Activated naive CD4-positive, alpha-beta T cell treated with anti-CD3 and anti-CD28 coated beads for 36 hours (primary cell): Measurements from ENCODE around the gene POMGNT2. TPM values are rescaled to one million over a fixed set of nuclear protein-coding genes. Genes with fewer than 3 reads are reported as not detected.

ENCODE experiments used
- CTCF ChIA-PET: fragments of 350-600 bp; sonication (Branson Sonifier 250); formaldehyde crosslinking; loops from one replicate; lab custom pipeline; 2021; ENCODE audit warnings: antibody characterized with exemption; lab: Charles Lee
- DNase-seq: peaks from one replicate; pipeline ENCODE4 v3.0.0-alpha.2; 2020
- H3K27ac Mint-ChIP-seq: one replicate; pipeline ENCODE4 v1.8.0; 2021; ENCODE audit warnings: mild to moderate bottlenecking, mixed read lengths
- H3K27me3 Mint-ChIP-seq: one replicate; pipeline ENCODE4 v1.8.0; 2021; ENCODE audit warnings: low read depth, mixed read lengths
- H3K36me3 Mint-ChIP-seq: one replicate; pipeline ENCODE4 v1.8.0; 2021; ENCODE audit warnings: low read depth, mixed read lengths
- H3K4me1 Mint-ChIP-seq: one replicate; pipeline ENCODE4 v1.8.0; 2021; ENCODE audit warnings: low read depth, mixed read lengths
- H3K4me3 Mint-ChIP-seq: one replicate; pipeline ENCODE4 v1.8.0; 2021; ENCODE audit warnings: mild to moderate bottlenecking, moderate library complexity, mixed read lengths
- H3K9me3 Mint-ChIP-seq: one replicate; pipeline ENCODE4 v1.8.0; 2021; ENCODE audit warnings: mixed read lengths
- intact Hi-C: fragments of 100-400 bp; cut with micrococcal nuclease; formaldehyde crosslinking; loops from one replicate; pipeline ENCODE4 v1.15.1; 2023
- total RNA-seq, 2 experiments: library from RNA; stranded (reverse); gene quantifications; one replicate each; pipeline ENCODE4 v1.2.3, GENCODE V29; 2021

Gene POMGNT2
- total RNA-seq, 2 experiments from 2014 or later = 7.6 to 8.0 TPM

GRCh38 chr3:43080726-43081568, 24.9 kb downstream of the POMGNT2 start:
- H3K4me3 Mint-ChIP-seq = no peak overlapping the region
- H3K9me3 Mint-ChIP-seq = peaks cover 10% of the 10 kb centered on the region
- CTCF ChIA-PET = no interaction called here
- no peaks in the 10 kb centered on the region for H3K27me3 Mint-ChIP-seq
- no peak overlapping the region for H3K27ac Mint-ChIP-seq
- peaks cover 48% of the 10 kb centered on the region for H3K36me3 Mint-ChIP-seq
- DNase-seq = no peak
- no peaks in the 10 kb centered on the region for H3K4me1 Mint-ChIP-seq
- intact Hi-C loops = no loop called here

DNA sequence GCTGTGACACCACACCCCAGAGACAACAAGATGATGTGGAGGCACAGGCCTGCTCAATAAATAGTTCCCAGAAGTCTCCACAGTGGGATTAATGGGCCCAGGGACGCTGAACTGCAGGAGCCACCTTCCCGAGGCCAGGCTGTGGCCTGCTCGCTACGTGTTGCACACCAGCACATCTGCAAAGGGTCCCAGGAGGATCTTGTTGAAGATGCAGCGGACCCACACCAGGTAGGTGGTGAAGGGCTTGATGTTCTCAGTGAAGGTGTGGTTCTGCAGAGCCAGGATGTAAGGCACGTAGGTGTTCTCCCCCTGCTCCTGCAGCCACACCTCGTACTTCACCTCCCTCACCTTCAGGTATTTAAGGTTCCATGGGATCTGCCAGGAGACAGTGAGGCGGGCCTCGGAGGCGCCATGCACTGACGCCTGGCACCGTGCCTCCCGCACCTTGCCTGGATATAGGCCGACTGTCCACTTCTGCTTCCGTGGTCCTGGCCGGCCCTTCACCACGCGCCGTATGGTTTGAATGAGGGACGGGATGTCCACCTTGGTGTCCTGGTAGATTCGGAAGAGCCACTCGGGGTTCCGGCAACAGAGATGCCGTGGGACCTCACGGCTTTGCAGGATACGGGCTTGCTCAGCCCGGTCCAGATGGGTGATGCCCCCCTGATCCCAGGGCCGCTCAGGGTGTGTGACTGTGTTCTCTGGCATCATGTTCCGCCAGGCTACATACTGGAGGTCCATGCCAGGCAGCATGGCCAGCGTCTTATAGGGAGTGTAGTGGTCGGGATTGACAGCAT, 26.1 kb downstream of the POMGNT2 start:
- Mint-ChIP-seq H3K9me3 (peaks cover 10% of the 10 kb centered on the region), H3K36me3 (peaks cover 45% of the 10 kb centered on the region), H3K4me1 (no peaks in the 10 kb centered on the region), H3K27me3 (no peaks in the 10 kb centered on the region), H3K27ac (no peak overlapping the region), H3K4me3 (no peak overlapping the region)
- intact Hi-C loops = no loop called here
- no peak for DNase-seq
- CTCF ChIA-PET = no interaction called here

DNA sequence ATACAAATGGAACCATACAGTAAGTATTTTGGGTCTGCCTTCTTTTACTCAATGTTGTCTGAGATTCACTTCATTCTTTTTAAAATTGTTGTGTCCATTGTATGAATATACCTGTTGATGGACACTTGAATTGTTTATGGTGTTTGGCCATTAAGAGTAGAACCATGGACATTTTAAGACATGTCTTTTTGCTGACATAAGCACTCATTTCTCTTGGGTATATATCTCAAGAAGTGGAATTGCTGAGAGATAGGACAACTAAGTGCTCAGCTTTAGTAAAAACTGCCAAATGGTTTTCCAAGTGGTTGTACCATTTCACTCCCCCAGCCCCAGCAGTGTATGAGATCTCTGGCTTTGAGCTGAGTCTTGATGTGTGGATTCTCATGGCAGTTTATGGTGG, 28.2 kb downstream of the POMGNT2 start:
- H3K4me1 Mint-ChIP-seq = no peaks in the 10 kb centered on the region
- no peaks in the 10 kb centered on the region for H3K27me3 Mint-ChIP-seq
- no peak overlapping the region for H3K27ac Mint-ChIP-seq
- peaks cover 4% of the 10 kb centered on the region for H3K9me3 Mint-ChIP-seq
- intact Hi-C loops = no loop called here
- H3K4me3 Mint-ChIP-seq = no peak overlapping the region
- H3K36me3 Mint-ChIP-seq = peaks cover 31% of the 10 kb centered on the region
- CTCF ChIA-PET = interaction anchor here (0.9 to 1.1 kb wide), 2 partner anchors 116 kb away, joined by 3 to 4 read pairs; no protein-coding TSS in a partner anchor
- DNase-seq = no peak

GRCh38 chr3:43077261-43077660, 28.6 kb downstream of the POMGNT2 start:
- Mint-ChIP-seq H3K4me1 (no peaks in the 10 kb centered on the region), H3K27ac (no peak overlapping the region), H3K27me3 (no peaks in the 10 kb centered on the region), H3K4me3 (no peak overlapping the region), H3K9me3 (no peaks in the 10 kb centered on the region), H3K36me3 (peaks cover 27% of the 10 kb centered on the region)
- CTCF ChIA-PET = interaction anchor here (0.9 kb wide), 1 partner anchor 115 kb away, joined by 4 read pairs; no protein-coding TSS in a partner anchor
- DNase-seq = no peak
- intact Hi-C loops = no loop called here

- Mint-ChIP-seq H3K36me3 (peaks cover 23% of the 10 kb centered on the region), H3K4me1 (no peaks in the 10 kb centered on the region), H3K9me3 (no peaks in the 10 kb centered on the region), H3K4me3 (no peak overlapping the region), H3K27me3 (no peaks in the 10 kb centered on the region), H3K27ac (no peak overlapping the region)
- CTCF ChIA-PET = interaction anchor here (0.5 to 0.9 kb wide), 2 partner anchors 74 to 115 kb away, joined by 3 to 4 read pairs; no protein-coding TSS in a partner anchor
- DNase-seq = no peak
- intact Hi-C loops = no loop called here
Measured at GRCh38 chr3:43076857-43077256, 29.0 kb downstream of the POMGNT2 start.

DNA sequence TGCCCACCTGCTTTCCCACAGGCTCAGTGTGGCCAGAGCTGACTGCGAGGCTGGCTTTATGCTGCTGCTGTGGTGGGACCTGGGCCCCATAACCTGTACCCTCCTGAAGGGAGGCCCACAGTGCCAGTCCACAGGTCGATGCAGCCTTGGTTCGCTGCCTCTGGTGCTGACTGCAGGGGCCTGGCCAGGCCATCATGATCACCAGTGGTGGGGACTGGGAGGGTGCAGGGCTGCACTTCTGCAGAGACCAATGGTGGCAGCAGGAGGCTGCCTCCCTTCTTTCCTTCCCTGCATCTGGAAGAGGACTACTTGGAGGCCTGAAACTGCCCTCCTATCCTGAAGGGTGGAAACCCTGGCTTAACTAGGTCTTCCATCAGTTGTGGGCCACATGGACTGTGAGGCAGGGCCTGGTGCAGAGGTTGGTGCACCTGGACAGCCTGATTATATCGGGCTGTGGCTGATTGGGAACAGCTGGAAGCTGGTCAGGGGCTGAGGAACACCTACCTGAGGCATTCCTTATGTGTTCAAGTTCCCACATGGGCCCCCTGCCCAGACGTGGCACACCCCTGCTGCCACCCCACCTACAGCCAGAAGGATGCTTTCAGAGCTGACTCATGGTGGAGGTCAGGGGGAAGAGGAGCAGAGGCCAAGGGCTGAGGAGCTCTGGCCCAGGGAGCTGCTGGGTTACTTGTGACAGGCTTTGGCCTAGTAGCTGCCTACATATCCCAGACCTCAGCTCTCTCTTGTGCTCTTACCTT, 29.8 kb downstream of the POMGNT2 start:
- no peaks in the 10 kb centered on the region for H3K4me1 Mint-ChIP-seq

GRCh38 chr3:43074901-43075689, 30.8 kb downstream of the POMGNT2 start:
- no peak overlapping the region for H3K4me3 Mint-ChIP-seq
- H3K4me1 Mint-ChIP-seq = no peaks in the 10 kb centered on the region
- H3K9me3 Mint-ChIP-seq = no peaks in the 10 kb centered on the region
- no peak for DNase-seq
- intact Hi-C loops = loop anchor here (5.0 kb wide), 1 partner anchor 293 kb away; no protein-coding TSS in a partner anchor
- no peak overlapping the region for H3K27ac Mint-ChIP-seq
- H3K36me3 Mint-ChIP-seq = peaks cover 15% of the 10 kb centered on the region
- no peaks in the 10 kb centered on the region for H3K27me3 Mint-ChIP-seq
- CTCF ChIA-PET = interaction anchor here (1.5 kb wide), 1 partner anchor 114 kb away, joined by 5 read pairs; no protein-coding TSS in a partner anchor

More for the DNA sequence above, 29.8 kb downstream of the POMGNT2 start:
- Mint-ChIP-seq H3K27ac (no peak overlapping the region), H3K9me3 (no peaks in the 10 kb centered on the region), H3K36me3 (peaks cover 23% of the 10 kb centered on the region), H3K4me3 (no peak overlapping the region), H3K27me3 (no peaks in the 10 kb centered on the region)
- no peak for DNase-seq
- intact Hi-C loops = no loop called here
- CTCF ChIA-PET = interaction anchor here (0.5 to 1.5 kb wide), 2 partner anchors 75 to 115 kb away, joined by 3 to 5 read pairs; no protein-coding TSS in a partner anchor

- CTCF ChIA-PET = interaction anchor here (4.3 kb wide), 1 partner anchor 112 kb away, joined by 48 read pairs; no protein-coding TSS in a partner anchor
- Mint-ChIP-seq H3K36me3 (peaks cover 10% of the 10 kb centered on the region), H3K27me3 (no peaks in the 10 kb centered on the region), H3K4me3 (no peak overlapping the region), H3K4me1 (no peaks in the 10 kb centered on the region), H3K9me3 (no peaks in the 10 kb centered on the region), H3K27ac (no peak overlapping the region)
- DNase-seq = no peak
- intact Hi-C loops = loop anchor here (5.0 kb wide), 1 partner anchor 292 kb away; no protein-coding TSS in a partner anchor
Measured at GRCh38 chr3:43074482-43074881, 31.4 kb downstream of the POMGNT2 start.

DNA sequence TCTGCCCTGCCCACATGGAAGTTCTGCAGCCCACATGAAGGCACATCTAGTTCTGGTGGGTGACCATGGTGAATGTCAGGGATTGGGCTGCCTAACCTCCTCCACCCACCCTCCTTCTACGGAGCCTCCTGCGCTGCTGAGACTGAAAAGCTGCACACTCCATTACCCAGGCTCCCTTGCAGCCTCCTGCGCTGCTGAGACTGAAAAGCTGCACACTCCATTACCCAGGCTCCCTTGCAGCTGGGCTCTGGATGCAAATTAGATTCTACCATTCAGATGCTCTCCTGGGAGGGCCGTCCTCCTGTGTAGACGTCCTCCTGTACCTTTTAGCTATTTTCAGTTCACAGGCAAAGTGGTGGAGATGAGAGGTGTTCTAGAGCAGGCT, 32.1 kb downstream of the POMGNT2 start:
- intact Hi-C loops = loop anchor here (5.0 kb wide), 1 partner anchor 292 kb away; no protein-coding TSS in a partner anchor
- Mint-ChIP-seq H3K4me1 (no peaks in the 10 kb centered on the region), H3K27ac (no peak overlapping the region), H3K4me3 (no peak overlapping the region), H3K9me3 (no peaks in the 10 kb centered on the region), H3K36me3 (peaks cover 6% of the 10 kb centered on the region), H3K27me3 (no peaks in the 10 kb centered on the region)
- CTCF ChIA-PET = interaction anchor here (4.3 kb wide), 1 partner anchor 111 kb away, joined by 48 read pairs; no protein-coding TSS in a partner anchor
- no peak for DNase-seq

- H3K27me3 Mint-ChIP-seq = no peaks in the 10 kb centered on the region
- peaks cover 3% of the 10 kb centered on the region for H3K36me3 Mint-ChIP-seq
- H3K4me1 Mint-ChIP-seq = no peaks in the 10 kb centered on the region
- DNase-seq = no peak
- H3K27ac Mint-ChIP-seq = no peak overlapping the region
- intact Hi-C loops = loop anchor here (5.0 kb wide), 1 partner anchor 291 kb away; no protein-coding TSS in a partner anchor
- H3K9me3 Mint-ChIP-seq = no peaks in the 10 kb centered on the region
- H3K4me3 Mint-ChIP-seq = no peak overlapping the region
- CTCF ChIA-PET = interaction anchor here (0.5 to 4.3 kb wide), 2 partner anchors 108 to 111 kb away, joined by 3 to 48 read pairs; no protein-coding TSS in a partner anchor
Measured at GRCh38 chr3:43073116-43073835, 32.6 kb downstream of the POMGNT2 start.
